ENCODE measurements around the gene SARNP.
A peak's percentile ranks its signal among the peaks of the same experiment; 100 is the strongest.

Gene SARNP

GRCh38 chr12:55717011-55718007 is 100.2 kb downstream of the SARNP start:
- DNase-seq (ENCODE audit: insufficient read length, low spot score) (no peak), FAIRE-seq (peak; percentile 13)
- TF ChIP-seq SPI1 (IDR thresholded peaks at IDR 0.05; ENCODE audit: low read depth, low read length) (peak; percentile 78), TAF1 (IDR thresholded peaks at IDR 0.05; ENCODE audit: low read depth, low read length) (no peak)

GRCh38 chr12:55716582-55716957 is 101.0 kb downstream of the SARNP start:
- TF ChIP-seq POLR2A (IDR thresholded peaks at IDR 0.05; ENCODE audit: low read depth, low read length) (no peak), POU2F2 (IDR thresholded peaks at IDR 0.05; ENCODE audit: low read depth, low read length) (no peak), POLR2AphosphoS5 (IDR thresholded peaks at IDR 0.05; ENCODE audit: low read depth, low read length) (no peak), TAF1 (IDR thresholded peaks at IDR 0.05; ENCODE audit: low read depth, low read length) (no peak), SPI1 (IDR thresholded peaks at IDR 0.05; ENCODE audit: low read depth, low read length) (no peak), PAX5 (IDR thresholded peaks at IDR 0.05; ENCODE audit: insufficient read depth, low read length, severe bottlenecking) (no peak)
- no peak for FAIRE-seq
- no peak for DNase-seq (ENCODE audit: insufficient read length, low spot score)

GRCh38 chr12:55715833-55716581 is 101.5 kb downstream of the SARNP start, which contains the start of gene BLOC1S1:
Gene BLOC1S1, plus strand, starts transcription at chr12:55716046. Its CDS starts 6 bp downstream, at chr12:55716052.
- peak; percentile 96 for DNase-seq (ENCODE audit: insufficient read length, low spot score)
- TF ChIP-seq TAF1 (IDR thresholded peaks at IDR 0.05; ENCODE audit: low read depth, low read length), result peak; percentile 18; the same call in 1 of the 2 replicates
- peak; percentile 39; the same call in 1 of the 2 replicates for TF ChIP-seq SPI1 (IDR thresholded peaks at IDR 0.05; ENCODE audit: low read depth, low read length)
- 0 out of 2 replicates have a peak, but pooled peaks have one; percentile 48 for TF ChIP-seq POU2F2 (IDR thresholded peaks at IDR 0.05; ENCODE audit: low read depth, low read length)
- TF ChIP-seq POLR2A (IDR thresholded peaks at IDR 0.05; ENCODE audit: low read depth, low read length), result peak; percentile 65; the same call in 1 of the 2 replicates
- no peak for TF ChIP-seq PAX5 (IDR thresholded peaks at IDR 0.05; ENCODE audit: insufficient read depth, low read length, severe bottlenecking)
- TF ChIP-seq POLR2AphosphoS5 (IDR thresholded peaks at IDR 0.05; ENCODE audit: low read depth, low read length), result peak; percentile 56; the same call in 1 of the 2 replicates
- FAIRE-seq, result peak; percentile 93

GRCh38 chr12:55715169-55715764 is 102.3 kb downstream of the SARNP start:
- DNase-seq (ENCODE audit: insufficient read length, low spot score), result no peak
- TF ChIP-seq TAF1 (IDR thresholded peaks at IDR 0.05; ENCODE audit: low read depth, low read length) (no peak), POLR2A (IDR thresholded peaks at IDR 0.05; ENCODE audit: low read depth, low read length) (no peak), SPI1 (IDR thresholded peaks at IDR 0.05; ENCODE audit: low read depth, low read length) (no peak), PAX5 (IDR thresholded peaks at IDR 0.05; ENCODE audit: insufficient read depth, low read length, severe bottlenecking) (no peak), POLR2AphosphoS5 (IDR thresholded peaks at IDR 0.05; ENCODE audit: low read depth, low read length) (no peak), POU2F2 (IDR thresholded peaks at IDR 0.05; ENCODE audit: low read depth, low read length) (no peak)
- FAIRE-seq, result no peak

GRCh38 chr12:55713721-55714120 is 103.8 kb downstream of the SARNP start:
- FAIRE-seq (no peak), DNase-seq (ENCODE audit: insufficient read length, low spot score) (no peak)
- TF ChIP-seq TAF1 (IDR thresholded peaks at IDR 0.05; ENCODE audit: low read depth, low read length) (no peak), PAX5 (IDR thresholded peaks at IDR 0.05; ENCODE audit: insufficient read depth, low read length, severe bottlenecking) (no peak), POLR2A (IDR thresholded peaks at IDR 0.05; ENCODE audit: low read depth, low read length) (no peak), POU2F2 (IDR thresholded peaks at IDR 0.05; ENCODE audit: low read depth, low read length) (no peak), POLR2AphosphoS5 (IDR thresholded peaks at IDR 0.05; ENCODE audit: low read depth, low read length) (no peak), SPI1 (IDR thresholded peaks at IDR 0.05; ENCODE audit: low read depth, low read length) (no peak)

GRCh38 chr12:55712700-55713415 is 104.7 kb downstream of the SARNP start:
- no peak for DNase-seq (ENCODE audit: insufficient read length, low spot score)
- FAIRE-seq, result no peak
- no peak for TF ChIP-seq POLR2A (IDR thresholded peaks at IDR 0.05; ENCODE audit: low read depth, low read length)
- TF ChIP-seq SPI1 (IDR thresholded peaks at IDR 0.05; ENCODE audit: low read depth, low read length), result no peak
- no peak for TF ChIP-seq PAX5 (IDR thresholded peaks at IDR 0.05; ENCODE audit: insufficient read depth, low read length, severe bottlenecking)
- no peak for TF ChIP-seq POLR2AphosphoS5 (IDR thresholded peaks at IDR 0.05; ENCODE audit: low read depth, low read length)
- TF ChIP-seq TAF1 (IDR thresholded peaks at IDR 0.05; ENCODE audit: low read depth, low read length), result no peak
- no peak for TF ChIP-seq POU2F2 (IDR thresholded peaks at IDR 0.05; ENCODE audit: low read depth, low read length)

GRCh38 chr12:55711786-55712553 is 105.6 kb downstream of the SARNP start:
- TF ChIP-seq SPI1 (IDR thresholded peaks at IDR 0.05; ENCODE audit: low read depth, low read length), result no peak
- TF ChIP-seq POLR2AphosphoS5 (IDR thresholded peaks at IDR 0.05; ENCODE audit: low read depth, low read length), result no peak
- TF ChIP-seq TAF1 (IDR thresholded peaks at IDR 0.05; ENCODE audit: low read depth, low read length), result no peak
- no peak for TF ChIP-seq POU2F2 (IDR thresholded peaks at IDR 0.05; ENCODE audit: low read depth, low read length)
- TF ChIP-seq PAX5 (IDR thresholded peaks at IDR 0.05; ENCODE audit: insufficient read depth, low read length, severe bottlenecking), result no peak
- no peak for TF ChIP-seq POLR2A (IDR thresholded peaks at IDR 0.05; ENCODE audit: low read depth, low read length)
- DNase-seq (ENCODE audit: insufficient read length, low spot score), result no peak
- no peak for FAIRE-seq
